ENCODE results near the gene STPG2.

STPG2 gene

DNA sequence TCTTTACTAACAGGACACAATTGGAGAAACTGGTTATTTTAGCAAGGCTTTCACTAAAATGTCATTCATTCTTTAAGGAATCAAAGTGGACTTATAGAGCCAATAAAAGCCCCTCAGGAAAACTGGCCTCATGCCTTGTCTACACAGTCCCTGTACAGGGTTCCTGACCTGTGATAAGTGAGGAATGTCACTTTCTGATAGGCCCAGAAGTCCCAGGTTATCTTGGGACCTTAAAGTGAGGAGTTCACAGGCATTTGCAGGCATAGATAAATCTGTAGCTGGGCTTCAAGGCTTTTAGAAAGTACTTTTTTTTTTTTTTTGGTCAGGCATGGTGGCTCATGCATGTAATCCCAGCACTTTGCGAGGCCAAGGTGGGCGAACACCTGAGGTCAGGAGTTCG, 19.4 kb upstream of the STPG2 start:
- Histone ChIP-seq H3K27me3 (ENCODE audit: control insufficient read depth in 1 of 2, insufficient read depth in 1 of 2, low read length in 2 of 2) (peaks cover 0 to 6% of the 10 kb centered on the region in 2 experiments), H3K4me2 (ENCODE audit: low read length, poor library complexity, severe bottlenecking) (no peak overlapping the region), H3K79me1 (replicated peaks; ENCODE audit: low read length, poor library complexity, severe bottlenecking) (no peaks in the 10 kb centered on the region), H3K36me3 (ENCODE audit: control insufficient read depth in 1 of 2, insufficient read depth in 2 of 2, low read depth in 1 of 2, low read length in 2 of 2) (no peaks in the 10 kb centered on the region), H3K9ac (ENCODE audit: low read length) (no peak overlapping the region), H4K8ac (ENCODE audit: low read length) (no peak overlapping the region), H3K23ac (ENCODE audit: low read length in 2 of 2) (no peak overlapping the region), H2AK5ac (ENCODE audit: low read length, severe bottlenecking) (no peak overlapping the region), H3K4me3 (ENCODE audit: insufficient read depth in 1 of 2, low read depth in 1 of 2, low read length in 2 of 2) (no peak overlapping the region), H2BK120ac (ENCODE audit: low read depth, low read length) (no peak overlapping the region), H4K91ac (ENCODE audit: low read length) (no peak overlapping the region), H3K14ac (ENCODE audit: low read length in 2 of 2) (no peak overlapping the region), H3K18ac (ENCODE audit: low read depth in 1 of 2, low read length in 2 of 2) (no peak overlapping the region), H3K9me3 (ENCODE audit: control insufficient read depth, low read length) (no peaks in the 10 kb centered on the region), H3K4me1 (ENCODE audit: control insufficient read depth, insufficient read depth, low read depth, low read length) (no peaks in the 10 kb centered on the region), H2BK12ac (ENCODE audit: low read length in 2 of 2) (no peak overlapping the region), H3K27ac (ENCODE audit: low read length, poor library complexity, severe bottlenecking) (no peak overlapping the region), H2BK5ac (ENCODE audit: low read depth, low read length, poor library complexity, severe bottlenecking) (no peak overlapping the region), H3K4ac (ENCODE audit: low read depth in 1 of 2, low read length in 2 of 2) (no peak overlapping the region), H2BK15ac (ENCODE audit: low read depth, poor library complexity, severe bottlenecking) (no peak overlapping the region), H2AFZ (ENCODE audit: low read depth, low read length) (no peak overlapping the region)
- WGBS = 90% methylated on average over 3 of the region's 3 CpGs
- no peak for DNase-seq

GRCh38 chr4:98151145-98151924, 8.1 kb upstream of the STPG2 start:
- Histone ChIP-seq H3K4me3 (ENCODE audit: insufficient read depth in 1 of 2, low read depth in 1 of 2, low read length in 2 of 2) (no peak overlapping the region), H3K36me3 (ENCODE audit: control insufficient read depth in 1 of 2, insufficient read depth in 2 of 2, low read depth in 1 of 2, low read length in 2 of 2) (no peaks in the 10 kb centered on the region), H3K79me1 (replicated peaks; ENCODE audit: low read length, poor library complexity, severe bottlenecking) (no peaks in the 10 kb centered on the region), H2AFZ (ENCODE audit: low read depth, low read length) (no peak overlapping the region), H3K4ac (ENCODE audit: low read depth in 1 of 2, low read length in 2 of 2) (no peak overlapping the region), H2BK120ac (ENCODE audit: low read depth, low read length) (no peak overlapping the region), H3K18ac (ENCODE audit: low read depth in 1 of 2, low read length in 2 of 2) (no peak overlapping the region), H3K14ac (ENCODE audit: low read length in 2 of 2) (no peak overlapping the region), H3K23ac (ENCODE audit: low read length in 2 of 2) (no peak overlapping the region), H3K4me1 (ENCODE audit: control insufficient read depth, insufficient read depth, low read depth, low read length) (no peaks in the 10 kb centered on the region), H3K27ac (ENCODE audit: low read length, poor library complexity, severe bottlenecking) (no peak overlapping the region), H3K4me2 (ENCODE audit: low read length, poor library complexity, severe bottlenecking) (no peak overlapping the region), H4K8ac (ENCODE audit: low read length) (no peak overlapping the region), H2BK12ac (ENCODE audit: low read length in 2 of 2) (no peak overlapping the region), H2AK5ac (ENCODE audit: low read length, severe bottlenecking) (no peak overlapping the region), H3K9me3 (ENCODE audit: control insufficient read depth, low read length) (no peaks in the 10 kb centered on the region), H3K27me3 (ENCODE audit: control insufficient read depth in 1 of 2, insufficient read depth in 1 of 2, low read length in 2 of 2) (peaks cover 0 to 3% of the 10 kb centered on the region in 2 experiments), H2BK5ac (ENCODE audit: low read depth, low read length, poor library complexity, severe bottlenecking) (no peak overlapping the region), H3K9ac (ENCODE audit: low read length) (no peak overlapping the region), H4K91ac (ENCODE audit: low read length) (no peak overlapping the region), H2BK15ac (ENCODE audit: low read depth, poor library complexity, severe bottlenecking) (no peak overlapping the region)
- 86% methylated on average over 1 of the region's 4 CpGs for WGBS
- DNase-seq = no peak

DNA sequence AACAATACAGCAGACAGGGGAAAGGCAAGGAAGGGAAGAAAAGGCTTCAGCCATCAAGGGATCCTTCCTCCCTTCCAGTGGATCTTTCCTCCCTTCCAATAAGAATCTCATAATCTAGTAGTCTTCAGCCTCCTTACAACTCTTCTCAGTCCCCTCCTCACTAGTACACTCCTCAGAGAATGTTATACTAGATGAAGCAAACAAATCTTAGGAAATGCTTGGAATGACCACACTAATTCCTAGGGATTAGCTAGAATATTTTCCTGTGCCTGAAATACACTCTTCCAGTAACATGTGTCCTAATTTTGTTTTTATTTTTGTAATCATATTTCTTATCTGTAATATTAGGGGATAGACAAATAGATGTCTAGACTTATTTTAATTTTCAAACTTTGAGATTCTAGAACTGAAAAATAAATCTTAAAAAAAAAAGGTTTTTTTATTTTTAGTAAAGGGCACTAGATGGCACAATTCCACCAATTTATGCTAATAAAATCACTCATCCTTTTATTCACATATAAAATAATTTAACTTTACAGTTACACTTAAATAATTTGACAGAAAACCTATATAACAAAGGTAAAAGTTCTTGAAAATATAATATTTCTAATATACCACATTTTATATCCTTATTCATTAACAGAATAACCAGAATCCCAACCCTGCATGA, 7.0 kb upstream of the STPG2 start:
- no peaks in the 10 kb centered on the region for H3K9me3 ChIP-seq (ENCODE audit: control insufficient read depth, low read length)
- H3K36me3 ChIP-seq (ENCODE audit: control insufficient read depth in 1 of 2, insufficient read depth in 2 of 2, low read depth in 1 of 2, low read length in 2 of 2) = no peaks in the 10 kb centered on the region
- H3K14ac ChIP-seq (ENCODE audit: low read length in 2 of 2) = no peak overlapping the region
- H3K18ac ChIP-seq (ENCODE audit: low read depth in 1 of 2, low read length in 2 of 2) = no peak overlapping the region
- no peak overlapping the region for H2BK120ac ChIP-seq (ENCODE audit: low read depth, low read length)
- no peak overlapping the region for H2AFZ ChIP-seq (ENCODE audit: low read depth, low read length)
- no peak overlapping the region for H3K9ac ChIP-seq (ENCODE audit: low read length)
- no peak overlapping the region for H4K8ac ChIP-seq (ENCODE audit: low read length)
- no peak overlapping the region for H2AK5ac ChIP-seq (ENCODE audit: low read length, severe bottlenecking)
- no peak overlapping the region for H2BK12ac ChIP-seq (ENCODE audit: low read length in 2 of 2)
- no peak overlapping the region for H3K23ac ChIP-seq (ENCODE audit: low read length in 2 of 2)
- H3K4me1 ChIP-seq (ENCODE audit: control insufficient read depth, insufficient read depth, low read depth, low read length) = no peaks in the 10 kb centered on the region
- H2BK5ac ChIP-seq (ENCODE audit: low read depth, low read length, poor library complexity, severe bottlenecking) = no peak overlapping the region
- no peak overlapping the region for H4K91ac ChIP-seq (ENCODE audit: low read length)
- no peaks in the 10 kb centered on the region for H3K79me1 ChIP-seq (replicated peaks; ENCODE audit: low read length, poor library complexity, severe bottlenecking)
- H3K4ac ChIP-seq (ENCODE audit: low read depth in 1 of 2, low read length in 2 of 2) = no peak overlapping the region
- no peak overlapping the region for H3K4me2 ChIP-seq (ENCODE audit: low read length, poor library complexity, severe bottlenecking)
- H3K27me3 ChIP-seq (ENCODE audit: control insufficient read depth in 1 of 2, insufficient read depth in 1 of 2, low read length in 2 of 2) = peaks cover 0 to 3% of the 10 kb centered on the region in 2 experiments
- H3K27ac ChIP-seq (ENCODE audit: low read length, poor library complexity, severe bottlenecking) = no peak overlapping the region
- H2BK15ac ChIP-seq (ENCODE audit: low read depth, poor library complexity, severe bottlenecking) = no peak overlapping the region
- DNase-seq = no peak
- no peak overlapping the region for H3K4me3 ChIP-seq (ENCODE audit: insufficient read depth in 1 of 2, low read depth in 1 of 2, low read length in 2 of 2)

GRCh38 chr4:98148856-98149255, 5.6 kb upstream of the STPG2 start:
- H2AK5ac ChIP-seq (ENCODE audit: low read length, severe bottlenecking) = no peak overlapping the region
- DNase-seq = no peak
- no peak overlapping the region for H4K8ac ChIP-seq (ENCODE audit: low read length)
- H3K36me3 ChIP-seq (ENCODE audit: control insufficient read depth in 1 of 2, insufficient read depth in 2 of 2, low read depth in 1 of 2, low read length in 2 of 2) = no peaks in the 10 kb centered on the region
- no peak overlapping the region for H2AFZ ChIP-seq (ENCODE audit: low read depth, low read length)
- H2BK120ac ChIP-seq (ENCODE audit: low read depth, low read length) = no peak overlapping the region
- H2BK15ac ChIP-seq (ENCODE audit: low read depth, poor library complexity, severe bottlenecking) = no peak overlapping the region
- H4K91ac ChIP-seq (ENCODE audit: low read length) = no peak overlapping the region
- no peak overlapping the region for H3K18ac ChIP-seq (ENCODE audit: low read depth in 1 of 2, low read length in 2 of 2)
- H2BK5ac ChIP-seq (ENCODE audit: low read depth, low read length, poor library complexity, severe bottlenecking) = no peak overlapping the region
- no peaks in the 10 kb centered on the region for H3K4me1 ChIP-seq (ENCODE audit: control insufficient read depth, insufficient read depth, low read depth, low read length)
- H3K4me3 ChIP-seq (ENCODE audit: insufficient read depth in 1 of 2, low read depth in 1 of 2, low read length in 2 of 2) = no peak overlapping the region
- peaks cover 0 to 3% of the 10 kb centered on the region in 2 experiments for H3K27me3 ChIP-seq (ENCODE audit: control insufficient read depth in 1 of 2, insufficient read depth in 1 of 2, low read length in 2 of 2)
- H3K9me3 ChIP-seq (ENCODE audit: control insufficient read depth, low read length) = no peaks in the 10 kb centered on the region
- no peak overlapping the region for H3K9ac ChIP-seq (ENCODE audit: low read length)
- no peaks in the 10 kb centered on the region for H3K79me1 ChIP-seq (replicated peaks; ENCODE audit: low read length, poor library complexity, severe bottlenecking)
- H3K27ac ChIP-seq (ENCODE audit: low read length, poor library complexity, severe bottlenecking) = no peak overlapping the region
- H3K4ac ChIP-seq (ENCODE audit: low read depth in 1 of 2, low read length in 2 of 2) = no peak overlapping the region
- no peak overlapping the region for H2BK12ac ChIP-seq (ENCODE audit: low read length in 2 of 2)
- no peak overlapping the region for H3K14ac ChIP-seq (ENCODE audit: low read length in 2 of 2)
- H3K4me2 ChIP-seq (ENCODE audit: low read length, poor library complexity, severe bottlenecking) = no peak overlapping the region
- H3K23ac ChIP-seq (ENCODE audit: low read length in 2 of 2) = no peak overlapping the region
